WERI-Rb-1 (cell line): ENCODE measurements around the gene CMTM8.

Source experiments
- DNase-seq: peaks from one replicate; pipeline ENCODE4 v3.0.0-alpha.2; 2020
- H3K27ac ChIP-seq: fragments of 250-450 bp; sonication (Bioruptor Pico); 2 replicates; pipeline ENCODE4 v1.5.1; 2020; ENCODE audit warnings: mild to moderate bottlenecking, moderate library complexity
- H3K27me3 ChIP-seq: fragments of 250-450 bp; sonication (Bioruptor Pico); 2 replicates; pipeline ENCODE4 v1.5.1; 2021; ENCODE audit warnings: mild to moderate bottlenecking, low read depth, moderate library complexity; ENCODE audit not compliant: insufficient read depth, severe bottlenecking
- H3K36me3 ChIP-seq: fragments of 250-450 bp; sonication (Bioruptor Pico); 2 replicates; pipeline ENCODE4 v1.5.1; 2020; ENCODE audit warnings: mild to moderate bottlenecking, moderate library complexity
- H3K4me3 ChIP-seq: 2 replicates; pipeline ENCODE4 v1.5.1; 2011; ENCODE audit warnings: low read depth, mild to moderate bottlenecking, control low read depth, low read length
- H3K9me3 ChIP-seq: fragments of 250-450 bp; sonication (Bioruptor Pico); 2 replicates; pipeline ENCODE4 v1.5.1; 2021; ENCODE audit warnings: mild to moderate bottlenecking, moderate library complexity; ENCODE audit not compliant: severe bottlenecking
- TF ChIP-seq, protein P1 (sequence below): IDR thresholded peaks from 2 replicates; pipeline ENCODE4 v1.5.1; 2011; ENCODE audit warnings: low read depth, mild to moderate bottlenecking, control low read depth, inconsistent platforms, low read length

The CMTM8 gene

GRCh38 chr3:32323604-32324003 is 85.1 kb downstream of the CMTM8 start:
- H3K27ac ChIP-seq = no peak overlapping the region
- H3K27me3 ChIP-seq = no peaks in the 10 kb centered on the region
- no peak for DNase-seq
- H3K36me3 ChIP-seq = no peaks in the 10 kb centered on the region
- H3K9me3 ChIP-seq = no peaks in the 10 kb centered on the region
- TF ChIP-seq, protein P1, sequence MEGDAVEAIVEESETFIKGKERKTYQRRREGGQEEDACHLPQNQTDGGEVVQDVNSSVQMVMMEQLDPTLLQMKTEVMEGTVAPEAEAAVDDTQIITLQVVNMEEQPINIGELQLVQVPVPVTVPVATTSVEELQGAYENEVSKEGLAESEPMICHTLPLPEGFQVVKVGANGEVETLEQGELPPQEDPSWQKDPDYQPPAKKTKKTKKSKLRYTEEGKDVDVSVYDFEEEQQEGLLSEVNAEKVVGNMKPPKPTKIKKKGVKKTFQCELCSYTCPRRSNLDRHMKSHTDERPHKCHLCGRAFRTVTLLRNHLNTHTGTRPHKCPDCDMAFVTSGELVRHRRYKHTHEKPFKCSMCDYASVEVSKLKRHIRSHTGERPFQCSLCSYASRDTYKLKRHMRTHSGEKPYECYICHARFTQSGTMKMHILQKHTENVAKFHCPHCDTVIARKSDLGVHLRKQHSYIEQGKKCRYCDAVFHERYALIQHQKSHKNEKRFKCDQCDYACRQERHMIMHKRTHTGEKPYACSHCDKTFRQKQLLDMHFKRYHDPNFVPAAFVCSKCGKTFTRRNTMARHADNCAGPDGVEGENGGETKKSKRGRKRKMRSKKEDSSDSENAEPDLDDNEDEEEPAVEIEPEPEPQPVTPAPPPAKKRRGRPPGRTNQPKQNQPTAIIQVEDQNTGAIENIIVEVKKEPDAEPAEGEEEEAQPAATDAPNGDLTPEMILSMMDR = no peak
- no peak overlapping the region for H3K4me3 ChIP-seq

- H3K36me3 ChIP-seq = no peaks in the 10 kb centered on the region
- no peak for DNase-seq
- H3K27me3 ChIP-seq = no peaks in the 10 kb centered on the region
- no peak overlapping the region for H3K27ac ChIP-seq
- H3K9me3 ChIP-seq = no peaks in the 10 kb centered on the region
- H3K4me3 ChIP-seq = no peak overlapping the region
- TF ChIP-seq, protein P1 = no peak
Measured at GRCh38 chr3:32325201-32325600, 86.7 kb downstream of the CMTM8 start.

GRCh38 chr3:32325927-32326326 is 87.4 kb downstream of the CMTM8 start:
- Histone ChIP-seq H3K27ac (no peak overlapping the region), H3K4me3 (no peak overlapping the region), H3K36me3 (no peaks in the 10 kb centered on the region), H3K27me3 (no peaks in the 10 kb centered on the region), H3K9me3 (no peaks in the 10 kb centered on the region)
- TF ChIP-seq, protein P1 = no peak
- no peak for DNase-seq

DNA sequence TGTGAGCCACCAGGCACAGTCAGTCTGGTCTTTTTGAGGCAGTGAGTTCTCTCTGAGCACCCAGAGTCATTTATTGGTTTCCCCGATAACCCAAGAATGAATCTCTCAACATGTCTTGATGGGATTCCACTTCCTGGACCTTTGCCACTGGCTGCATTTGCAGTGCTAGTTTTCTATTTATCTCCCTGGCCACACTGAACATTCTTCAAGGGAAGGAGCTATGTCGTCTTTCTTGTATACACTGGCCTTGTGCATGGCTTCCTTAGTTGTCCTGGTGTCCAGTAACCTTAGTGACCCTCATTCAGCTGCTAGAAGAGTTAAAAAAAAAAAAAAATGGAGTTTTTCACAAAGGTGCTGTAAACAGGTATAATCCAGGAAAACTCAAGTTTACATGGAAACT is 88.3 kb downstream of the CMTM8 start:
- Histone ChIP-seq H3K4me3 (no peak overlapping the region), H3K36me3 (no peaks in the 10 kb centered on the region), H3K9me3 (no peaks in the 10 kb centered on the region), H3K27ac (no peak overlapping the region), H3K27me3 (no peaks in the 10 kb centered on the region)
- no peak for DNase-seq
- TF ChIP-seq, protein P1 = no peak

DNA sequence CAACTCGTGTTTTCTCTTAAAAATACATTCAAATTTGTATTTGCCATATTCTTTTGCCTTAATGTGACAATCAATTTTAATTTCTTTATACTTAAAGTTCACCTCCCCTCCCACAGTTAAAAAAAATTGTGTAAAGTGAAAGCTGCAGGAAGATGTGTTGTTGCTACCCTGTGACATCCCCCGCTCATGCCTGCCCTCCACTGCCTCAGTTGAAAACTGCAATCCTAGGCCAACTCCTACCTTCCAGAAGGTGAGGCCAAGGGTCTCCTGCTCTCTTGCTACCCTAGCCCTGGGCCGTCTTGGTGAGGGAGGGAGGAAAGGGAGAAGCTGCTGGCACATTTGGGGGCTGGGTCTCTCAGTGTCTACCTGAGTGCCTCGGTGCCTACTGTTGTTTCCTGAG is 96.2 kb downstream of the CMTM8 start:
- TF ChIP-seq, protein P1 = peak; percentile 74
- no peaks in the 10 kb centered on the region for H3K36me3 ChIP-seq
- no peaks in the 10 kb centered on the region for H3K9me3 ChIP-seq
- H3K27ac ChIP-seq = no peak overlapping the region
- peak; percentile 38 for DNase-seq
- no peak overlapping the region for H3K4me3 ChIP-seq
- H3K27me3 ChIP-seq = no peaks in the 10 kb centered on the region

- H3K36me3 ChIP-seq = no peaks in the 10 kb centered on the region
- TF ChIP-seq, protein P1 = no peak
Measured at GRCh38 chr3:32335365-32336112, 97.1 kb downstream of the CMTM8 start.

More at GRCh38 chr3:32335365-32336112, 97.1 kb downstream of the CMTM8 start:
- Histone ChIP-seq H3K27me3 (no peaks in the 10 kb centered on the region), H3K4me3 (no peak overlapping the region), H3K9me3 (no peaks in the 10 kb centered on the region), H3K27ac (no peak overlapping the region)
- DNase-seq = no peak
